Measurements from ENCODE around the gene CFAP61.
A peak's percentile ranks its signal among the peaks of the same experiment; 100 is the strongest.
"Not testable (repeated sequence)": the region's sequence is repeated elsewhere in the genome, so short reads cannot be mapped to it uniquely, and the experiment has no call there.

The CFAP61 gene

DNA sequence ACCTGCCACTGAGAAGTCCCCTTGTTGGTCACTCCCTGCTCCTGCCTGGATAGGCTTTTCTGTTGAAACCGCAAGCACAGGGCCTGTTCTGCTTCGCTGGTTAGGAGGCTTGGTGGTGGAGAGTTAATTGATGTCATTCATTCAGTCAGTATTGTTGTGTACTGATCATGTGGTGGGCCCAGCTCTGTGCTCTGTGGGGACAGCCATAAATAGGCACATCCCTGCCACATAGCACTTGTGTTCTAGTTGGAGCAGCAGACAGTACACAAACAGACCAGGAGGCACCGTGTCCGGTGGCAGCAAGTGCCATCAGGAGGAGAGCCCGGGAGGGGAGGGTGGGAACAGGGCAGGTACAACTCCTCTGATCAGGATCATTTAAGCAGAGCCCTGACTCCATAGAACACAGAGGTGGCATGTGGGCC is 160.4 kb downstream of the CFAP61 start:
- DNase-seq = no peak

DNA sequence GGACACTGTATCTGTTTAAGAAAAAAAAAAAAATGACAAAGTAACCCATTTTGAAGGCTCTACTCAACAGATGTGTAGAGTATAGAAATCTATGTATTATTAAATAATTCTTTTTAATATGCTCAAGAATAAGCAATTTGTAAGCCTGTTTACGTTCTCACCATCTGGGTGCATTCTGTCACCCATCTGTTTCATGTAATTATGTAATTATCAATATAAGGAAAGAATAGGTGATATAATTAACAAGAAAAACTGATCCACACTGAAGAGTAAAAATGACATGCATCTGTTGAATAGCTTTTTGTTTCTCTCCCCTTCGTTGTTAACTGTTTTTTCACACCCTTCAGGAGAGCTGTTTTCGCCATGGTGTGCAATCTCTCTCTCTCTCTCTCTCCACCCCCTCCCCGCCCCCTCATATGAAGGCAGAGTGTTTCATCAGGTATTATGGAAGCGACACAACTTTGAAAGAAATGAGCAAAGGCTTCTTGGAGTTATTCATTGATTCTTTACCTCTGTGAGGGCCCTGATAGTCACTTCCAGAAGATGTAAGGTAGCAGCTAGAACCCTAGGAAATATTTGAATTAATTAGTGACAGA is 161.3 kb downstream of the CFAP61 start:
- DNase-seq = no peak

DNA sequence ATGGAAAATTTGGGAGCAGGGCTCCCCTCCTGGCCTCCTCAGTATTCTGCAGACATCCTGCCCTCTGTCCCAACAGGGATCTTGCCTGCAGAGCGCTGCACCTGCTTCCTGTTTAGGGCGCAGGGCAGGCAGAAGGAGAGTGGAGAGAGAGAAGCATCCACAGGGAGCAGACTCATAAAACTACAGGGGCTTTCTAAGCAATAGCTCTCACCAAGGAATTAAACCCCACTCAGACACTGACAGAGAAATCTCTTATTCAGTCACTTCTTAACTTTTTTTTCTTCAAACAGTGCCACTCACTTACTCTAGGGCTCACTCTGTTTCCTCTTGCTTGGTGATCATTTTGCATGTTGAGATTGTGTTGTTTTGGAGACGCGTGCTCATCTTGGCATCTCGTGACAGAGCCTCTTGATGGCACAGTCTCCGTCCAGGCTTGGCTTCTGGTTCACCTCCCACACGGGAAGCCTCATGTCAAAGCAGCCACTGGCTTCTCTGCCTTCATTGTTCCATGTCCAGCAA is 162.5 kb downstream of the CFAP61 start:
- DNase-seq = no peak

DNA sequence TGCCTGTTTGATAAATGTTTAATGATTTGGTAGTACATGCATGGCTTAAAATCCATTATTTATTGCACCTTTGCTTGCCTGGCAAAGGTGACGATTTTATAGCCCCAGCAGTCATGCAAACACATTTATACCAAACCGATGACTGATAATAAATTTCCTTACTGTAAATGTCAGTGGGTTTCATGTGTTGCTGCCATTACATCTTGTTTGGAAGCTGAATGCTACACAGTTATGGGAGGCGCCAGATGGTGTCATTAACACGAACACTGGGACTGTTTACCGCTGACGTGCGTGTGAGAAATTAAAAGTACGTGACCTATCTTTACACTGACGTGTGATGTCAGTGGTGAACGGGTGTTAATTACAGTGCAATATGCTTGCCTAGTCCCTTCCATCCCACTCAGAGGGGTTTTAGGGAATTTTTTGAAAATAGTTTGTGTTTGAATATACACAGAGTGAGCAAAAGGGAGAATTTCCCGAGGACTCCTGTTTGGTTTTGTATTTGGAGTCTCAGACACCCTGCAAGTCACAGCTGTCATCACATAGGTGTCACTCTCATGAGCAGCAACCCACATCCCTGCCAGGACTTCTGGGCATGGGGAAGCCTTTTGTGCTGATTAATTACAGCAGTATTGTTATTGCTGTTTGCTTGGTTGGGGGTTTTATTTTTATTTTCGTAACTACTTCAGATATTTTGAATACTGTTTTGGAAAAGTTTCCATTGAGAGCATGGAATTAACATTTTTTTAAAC is 163.8 kb downstream of the CFAP61 start:
- DNase-seq = peak; percentile 29

DNA sequence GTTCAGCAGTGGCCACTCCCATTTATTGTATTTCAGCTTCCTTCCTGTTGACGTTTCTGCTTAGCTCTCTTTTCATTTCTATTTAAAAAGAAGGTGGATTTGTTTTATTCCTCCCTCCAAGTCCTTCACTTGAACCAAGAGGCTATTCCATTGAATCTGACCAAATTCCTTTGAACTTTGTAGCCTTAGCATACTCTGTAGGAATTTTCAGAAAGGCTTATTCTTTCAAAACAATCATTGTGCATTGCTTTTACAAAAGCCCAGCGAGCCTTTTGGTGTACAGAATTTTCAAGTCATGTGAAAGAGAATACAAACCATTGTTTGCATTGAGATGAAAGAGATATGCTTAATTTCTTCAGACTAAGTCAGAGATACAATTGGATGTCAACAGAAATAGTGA is 164.6 kb downstream of the CFAP61 start:
- no peak for DNase-seq

DNA sequence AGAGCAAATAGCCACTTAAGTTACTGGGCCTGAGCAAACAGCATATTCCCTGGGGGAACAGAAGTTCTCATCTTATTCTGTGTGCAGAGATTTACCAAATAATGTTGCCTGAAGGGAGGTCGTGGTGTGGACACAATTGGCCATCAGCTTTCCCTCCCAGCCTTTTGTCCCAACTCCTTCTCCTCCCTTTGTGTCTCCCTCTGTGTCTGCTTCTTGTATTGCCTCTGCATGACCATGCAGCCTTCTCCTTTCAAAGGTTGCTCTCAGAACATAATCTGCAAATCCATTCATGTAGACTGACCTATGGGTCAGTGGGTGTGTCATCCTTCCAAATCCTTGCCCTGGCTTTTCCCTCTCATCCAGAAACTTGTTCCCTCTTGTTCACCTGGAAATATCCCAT is 165.3 kb downstream of the CFAP61 start:
- no peak for DNase-seq

DNA sequence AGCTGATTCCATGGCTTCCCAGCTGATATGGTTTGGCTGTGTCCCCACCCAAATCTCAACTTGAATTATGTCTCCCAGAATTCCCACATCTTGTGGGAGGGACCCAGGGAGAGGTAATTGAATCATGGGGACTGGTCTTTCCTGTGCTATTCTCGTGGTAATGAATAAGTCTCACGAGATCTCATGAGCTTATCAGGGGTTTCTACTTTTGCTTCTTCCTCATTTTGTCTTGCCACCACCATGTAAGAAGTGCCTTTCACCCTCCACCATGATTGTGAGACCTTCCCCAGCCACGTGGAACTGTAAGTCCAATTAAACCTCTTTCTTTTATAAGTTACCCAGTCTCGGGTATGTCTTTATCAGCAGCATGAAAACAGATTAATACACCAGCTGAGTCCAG is 165.8 kb downstream of the CFAP61 start:
- DNase-seq = not testable (repeated sequence)

DNA sequence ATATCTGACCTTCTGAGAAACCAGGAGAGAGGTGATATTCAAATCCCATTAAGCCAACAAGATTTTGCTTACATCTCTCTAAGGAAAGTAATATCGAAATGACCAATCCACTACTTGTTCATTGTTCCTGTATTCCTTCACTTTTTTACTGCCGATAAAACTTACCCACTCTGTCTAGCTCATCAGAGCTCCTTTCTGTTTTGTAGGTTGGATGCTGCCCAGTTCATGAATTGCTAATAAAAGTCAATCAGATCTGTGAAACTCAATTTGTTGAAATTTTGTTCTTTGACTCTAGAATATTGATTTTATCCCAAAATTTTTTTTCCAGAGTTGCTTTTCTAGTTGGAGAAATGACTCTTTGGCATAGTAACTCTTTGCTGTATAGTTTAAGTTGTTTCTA is 166.7 kb downstream of the CFAP61 start:
- no peak for DNase-seq

DNA sequence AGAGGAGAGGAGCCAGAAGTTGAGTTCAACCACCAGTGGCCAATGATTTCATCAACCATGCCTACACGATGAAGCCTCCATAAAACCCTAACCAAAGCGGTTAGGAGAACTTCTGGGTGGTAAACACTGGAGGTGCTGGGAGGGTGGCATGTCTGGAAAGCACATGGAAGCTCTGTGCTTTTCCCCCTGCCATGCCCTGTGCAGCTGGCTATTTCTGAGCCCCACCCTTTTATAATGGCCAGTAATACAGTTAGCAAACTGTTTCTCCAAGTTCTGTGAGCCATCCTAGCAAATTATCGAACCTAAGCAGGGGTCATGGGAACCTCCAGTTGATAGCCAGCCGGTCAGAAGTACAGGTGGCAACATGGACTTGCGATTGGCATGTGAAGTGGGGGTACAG is 167.8 kb downstream of the CFAP61 start:
- no peak for DNase-seq

DNA sequence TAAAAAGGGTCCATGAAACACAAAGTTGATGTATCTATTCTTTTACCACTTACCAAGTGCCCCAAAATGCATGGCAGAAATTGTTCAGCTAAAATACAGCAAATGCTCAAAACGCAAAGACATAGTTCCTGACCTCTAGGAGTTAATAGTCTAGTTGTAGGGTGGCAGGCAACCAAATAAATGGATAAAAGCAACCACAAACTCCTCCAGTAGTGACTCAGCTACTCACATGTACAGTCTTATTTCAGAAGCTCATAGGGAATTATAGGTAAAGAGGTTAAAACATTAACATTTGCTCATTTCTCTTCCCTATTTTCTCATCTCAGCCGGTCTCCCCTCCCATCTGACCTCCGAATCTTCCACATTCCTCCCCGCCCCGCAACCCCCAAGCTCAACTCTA is 171.6 kb downstream of the CFAP61 start:
- DNase-seq = no peak

DNA sequence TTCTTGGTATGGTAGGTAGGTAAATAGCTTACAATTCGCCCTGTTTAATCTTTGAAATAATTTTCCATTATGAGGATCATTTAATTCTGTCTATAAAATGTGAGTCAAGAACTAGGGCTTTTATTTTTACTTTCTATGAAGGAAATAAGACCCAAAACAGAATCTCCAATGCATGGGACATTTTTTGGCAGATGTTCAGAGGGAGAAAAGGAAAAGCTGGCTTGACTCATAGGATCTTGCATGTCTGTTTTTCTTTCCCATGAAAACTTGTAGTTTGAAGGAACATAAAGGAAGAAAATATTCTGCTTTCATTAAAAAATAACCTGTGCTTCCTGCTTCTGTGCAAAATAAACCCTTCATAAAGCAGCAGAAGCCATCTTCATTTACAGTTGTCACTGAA is 172.5 kb downstream of the CFAP61 start:
- no peak for DNase-seq

DNA sequence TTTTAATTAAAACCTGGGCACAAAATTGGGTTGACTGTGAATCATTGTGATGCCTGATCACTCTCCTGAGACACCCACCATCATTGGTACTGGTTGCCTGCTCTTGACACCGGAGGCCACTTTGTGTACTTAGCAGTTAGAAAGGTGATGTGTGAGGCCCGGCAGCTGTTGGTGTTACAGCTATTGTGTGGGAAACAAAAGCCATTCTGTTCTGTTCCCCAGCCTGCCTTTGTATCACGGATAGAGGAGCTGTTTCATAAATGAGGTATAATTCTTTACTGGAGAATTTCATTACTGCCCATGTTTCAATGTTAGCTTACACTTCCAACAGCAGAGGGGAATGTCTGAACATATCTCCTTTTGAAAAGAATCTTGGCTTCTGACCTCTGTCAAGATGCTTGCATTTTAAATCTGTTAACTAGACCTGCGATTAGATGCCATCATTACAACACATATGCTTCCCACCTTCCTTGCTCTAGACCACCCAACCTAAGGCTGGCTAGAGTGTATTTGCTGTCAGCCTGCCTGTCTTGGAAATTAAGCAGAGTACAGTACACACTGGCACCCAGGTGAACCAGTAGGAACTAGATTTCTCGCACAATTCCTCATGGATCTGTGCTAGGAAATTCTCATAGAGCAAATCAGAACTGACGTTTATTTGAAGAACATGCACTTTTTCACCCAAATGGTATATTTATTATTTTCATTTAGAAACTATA is 173.2 kb downstream of the CFAP61 start:
- DNase-seq = no peak

DNA sequence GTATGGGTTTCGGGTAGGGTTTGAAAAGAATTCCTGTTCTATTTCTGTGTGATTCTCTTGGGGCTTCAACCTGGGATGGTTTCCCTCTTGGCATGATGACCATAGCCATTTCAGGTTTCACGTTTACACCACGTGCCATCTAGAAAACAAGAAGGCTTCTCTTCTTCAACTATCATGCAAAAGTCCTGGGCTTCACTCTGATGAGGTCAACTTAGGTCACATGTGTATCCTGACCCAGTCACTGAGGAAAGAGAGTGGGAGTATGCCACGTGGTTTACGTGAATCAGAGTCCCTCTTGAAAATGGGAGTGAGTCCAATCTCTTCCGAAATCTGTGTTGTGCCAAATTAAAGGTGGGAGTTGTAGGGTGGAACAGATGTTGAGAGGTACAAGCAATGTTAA is 174.2 kb downstream of the CFAP61 start:
- no peak for DNase-seq

DNA sequence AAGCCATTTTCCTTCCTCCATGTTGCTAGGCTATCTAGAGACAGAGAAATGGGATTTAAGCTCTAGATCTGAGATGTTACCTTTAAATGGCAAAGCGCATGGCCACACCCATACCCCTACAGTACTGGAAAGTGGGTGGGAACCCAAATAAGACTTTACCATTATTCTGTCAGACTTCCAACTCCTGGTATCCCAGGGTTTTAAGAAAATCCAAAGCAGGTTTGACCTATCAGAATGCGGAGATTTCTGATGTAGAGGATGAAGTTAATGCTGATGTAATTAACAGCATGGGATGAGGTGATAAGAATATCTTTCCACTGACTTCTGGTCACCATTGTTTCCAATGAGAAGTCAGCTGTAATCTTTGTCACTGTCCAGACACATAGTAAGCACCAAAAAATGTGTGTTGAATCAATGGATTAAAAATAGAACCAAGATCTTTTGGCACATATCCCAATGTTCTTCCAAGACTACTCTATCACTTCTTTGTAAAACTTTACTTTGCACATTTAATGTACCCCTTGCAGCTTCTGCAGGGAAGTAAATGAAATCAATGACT is 174.8 kb downstream of the CFAP61 start:
- no peak for DNase-seq

DNA sequence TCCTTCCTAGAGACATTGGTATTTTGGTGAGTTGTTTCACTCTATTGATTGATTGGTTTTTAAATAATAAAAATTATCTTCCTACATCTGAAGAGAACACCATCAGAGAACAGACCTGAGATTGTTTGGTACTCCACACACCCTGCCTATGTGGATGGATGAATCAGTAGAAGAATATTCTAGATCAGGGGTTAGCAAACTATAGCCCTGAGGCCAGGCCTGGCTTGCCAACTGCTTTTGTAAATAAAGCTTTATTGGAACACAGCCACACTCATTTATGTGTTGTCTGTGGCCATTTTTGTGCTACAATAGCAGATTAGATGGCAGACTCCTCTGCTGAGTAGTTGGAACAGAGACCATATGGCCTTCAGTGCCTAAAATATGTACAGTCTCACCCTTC is 176.0 kb downstream of the CFAP61 start:
- DNase-seq = no peak

DNA sequence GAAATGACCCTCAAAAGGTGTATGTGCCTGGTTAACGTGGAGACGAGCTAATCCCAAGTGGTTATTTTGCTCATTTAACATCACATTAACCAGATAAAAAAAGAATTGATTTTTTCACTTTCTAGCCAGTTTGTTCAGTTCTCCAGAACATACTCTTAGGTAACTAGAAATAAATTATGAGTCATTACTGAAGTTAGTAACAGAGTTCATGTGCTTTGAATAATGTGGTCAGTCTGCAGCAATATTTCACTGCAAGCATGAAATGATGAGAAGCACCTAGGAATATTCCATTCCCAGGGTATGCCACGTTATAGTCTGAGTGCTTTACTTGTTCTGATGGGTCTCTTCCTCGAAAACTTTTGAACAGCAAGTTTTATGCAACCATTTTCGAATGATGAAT is 177.3 kb downstream of the CFAP61 start:
- no peak for DNase-seq

DNA sequence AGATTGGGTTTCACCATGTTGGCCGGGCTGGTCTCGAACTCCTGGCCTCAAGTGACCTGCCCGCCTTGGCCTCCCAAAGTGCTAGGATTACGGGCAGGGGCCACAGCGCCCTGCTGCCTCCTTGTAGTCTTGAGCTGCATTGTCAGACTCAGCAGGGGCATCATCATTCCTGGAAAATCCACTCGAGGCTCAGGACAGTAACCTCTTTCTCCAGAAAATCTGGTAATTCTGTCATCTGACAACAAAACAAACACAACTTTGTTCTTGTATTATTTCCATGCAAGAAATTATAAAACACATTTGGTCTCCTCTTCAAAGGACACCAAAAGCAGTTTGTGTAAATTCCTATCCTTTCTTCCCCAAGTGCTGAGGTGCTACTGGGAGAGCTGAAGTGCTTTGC is 178.4 kb downstream of the CFAP61 start:
- no peak for DNase-seq

DNA sequence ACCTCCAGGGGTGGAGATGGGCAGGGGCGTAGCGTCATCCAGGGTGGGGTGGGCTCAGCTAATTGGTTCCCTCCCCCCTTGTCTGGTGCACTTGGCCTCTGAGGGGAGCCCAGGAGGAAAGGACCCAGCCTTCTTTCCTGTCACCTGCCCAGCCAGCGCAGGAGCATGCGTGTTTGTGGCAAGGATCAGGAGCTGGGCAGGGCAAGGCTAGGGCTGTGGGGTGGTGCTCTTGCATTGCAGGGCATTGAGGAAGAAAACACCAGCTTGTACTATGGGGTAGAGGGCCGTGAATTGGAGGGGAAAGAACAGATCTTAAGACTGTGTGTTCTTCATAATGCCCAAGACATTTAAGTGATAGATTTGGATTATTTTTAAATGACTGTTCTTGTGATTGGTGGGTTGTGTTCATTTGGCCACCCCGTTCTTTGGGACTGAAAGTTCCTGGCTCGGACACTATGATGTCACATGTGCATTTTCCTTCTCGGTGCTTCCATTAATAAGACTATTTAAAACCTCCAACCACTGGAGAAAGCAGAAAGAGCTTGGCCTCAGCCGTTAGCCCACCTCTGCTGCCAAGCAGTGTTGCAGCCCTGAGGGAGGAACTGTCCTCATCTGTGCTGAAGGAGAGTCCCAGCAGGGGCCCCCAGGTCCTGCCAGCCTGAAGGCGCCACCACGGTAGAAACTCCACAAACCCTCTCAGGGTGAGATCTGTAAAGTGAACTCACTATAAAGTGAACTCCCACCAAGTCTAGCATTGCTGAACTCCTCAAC is 179.4 kb downstream of the CFAP61 start:
- no peak for DNase-seq

DNA sequence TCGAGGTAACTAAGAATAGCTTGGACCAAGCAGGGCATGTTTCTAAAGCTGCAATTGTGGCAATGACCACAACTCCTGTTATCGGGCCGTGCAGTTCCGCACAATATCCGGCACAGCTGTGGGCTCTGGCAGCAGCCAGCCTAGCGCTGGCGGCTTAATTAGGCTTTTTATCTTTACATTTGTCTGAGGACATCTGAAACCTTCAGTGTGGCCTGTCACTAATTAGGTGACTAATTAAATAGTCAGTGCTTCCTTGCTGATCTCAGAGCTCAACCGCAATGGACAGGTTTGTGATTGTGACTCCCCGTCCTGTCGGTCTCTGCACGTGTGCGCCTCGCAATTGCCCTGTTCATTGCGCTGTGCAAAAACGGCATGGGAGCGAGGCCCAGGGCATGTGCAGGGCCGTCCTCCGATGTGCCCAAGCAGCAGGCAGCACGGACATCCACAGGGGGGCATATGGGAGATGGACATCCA is 180.7 kb downstream of the CFAP61 start:
- DNase-seq = no peak

DNA sequence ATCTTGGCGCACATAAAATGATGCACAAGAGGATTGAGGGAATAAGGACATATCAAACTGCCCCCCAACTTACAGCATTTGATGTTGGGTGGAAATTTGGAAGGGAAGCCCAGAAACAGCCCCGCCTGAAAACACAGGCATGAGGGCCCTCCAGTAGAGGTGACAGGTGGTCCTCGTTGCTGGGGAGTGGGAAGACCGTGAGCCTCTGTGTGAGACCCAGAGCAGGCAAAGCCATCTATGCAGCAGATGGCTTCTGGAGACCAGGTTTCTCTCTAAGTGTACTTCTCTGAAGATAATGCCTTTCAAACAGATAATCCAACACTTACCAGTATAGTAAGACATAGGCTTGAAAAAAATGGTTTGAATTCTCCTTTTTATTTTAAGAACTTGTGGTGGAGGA is 183.3 kb downstream of the CFAP61 start:
- no peak for DNase-seq

DNA sequence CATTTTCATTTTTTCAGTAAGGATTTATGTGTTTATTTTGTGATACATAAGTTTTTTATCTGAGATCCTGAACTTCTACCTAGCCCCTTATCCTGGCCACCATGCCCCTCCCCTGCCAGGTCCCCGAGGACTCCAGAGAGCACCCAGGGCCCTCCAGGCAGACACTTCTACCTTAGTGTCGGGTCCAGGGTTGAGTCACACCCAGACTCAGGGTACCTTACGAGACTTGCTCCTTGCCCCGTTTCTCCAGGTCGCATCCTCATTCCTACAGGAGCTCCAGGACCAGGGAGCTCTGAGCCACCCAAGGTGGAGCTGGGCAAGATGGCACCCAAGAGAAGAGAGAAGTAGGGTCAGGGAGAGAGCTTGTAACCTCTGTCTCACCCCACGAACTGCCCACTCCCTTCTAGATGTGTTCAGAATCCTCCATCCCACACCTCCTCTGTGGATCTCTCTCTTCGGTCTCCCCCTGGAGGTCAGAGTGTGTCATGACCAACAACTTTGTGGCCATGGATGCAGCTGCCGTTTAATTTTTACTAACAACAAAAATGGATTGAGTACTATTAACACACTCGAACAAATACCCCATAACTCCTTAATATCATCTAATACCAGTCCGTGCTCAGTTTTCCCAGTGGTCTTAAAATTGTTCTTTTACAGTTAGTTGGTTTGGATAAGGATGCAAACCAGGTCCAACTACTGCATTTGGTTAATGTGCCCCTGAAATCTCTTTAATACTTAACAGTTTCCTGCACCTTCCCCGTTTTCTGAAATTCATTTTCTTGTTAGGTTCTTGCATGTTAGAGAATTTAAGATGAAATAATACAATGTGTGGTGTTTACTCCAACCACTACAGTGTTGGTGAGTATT is 185.0 kb downstream of the CFAP61 start:
- DNase-seq = peak; percentile 29

DNA sequence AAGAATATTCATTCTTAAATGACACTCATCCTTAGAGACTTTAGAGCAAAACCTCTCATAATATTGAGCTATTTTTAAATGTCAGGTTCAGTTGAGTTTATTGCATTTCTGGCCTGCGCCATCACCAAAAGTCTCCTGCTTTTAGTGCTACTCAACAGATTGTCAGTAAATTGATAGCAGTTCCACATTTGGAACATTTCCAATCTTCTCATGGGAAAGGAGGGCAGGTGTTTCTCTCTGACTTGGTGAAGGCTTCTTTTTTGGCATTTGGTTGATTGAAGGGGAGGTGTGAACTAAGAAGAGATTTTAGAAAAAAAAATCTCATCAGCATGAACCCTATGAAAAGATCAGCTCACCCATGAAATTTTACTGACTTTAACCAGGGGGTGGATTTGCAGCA is 189.6 kb downstream of the CFAP61 start:
- DNase-seq = no peak

Measured in CD4-positive, alpha-beta T cell treated with Interleukin-10 for 1 hour (primary cell).